ENCODE results near the gene PRKN.

DNA sequence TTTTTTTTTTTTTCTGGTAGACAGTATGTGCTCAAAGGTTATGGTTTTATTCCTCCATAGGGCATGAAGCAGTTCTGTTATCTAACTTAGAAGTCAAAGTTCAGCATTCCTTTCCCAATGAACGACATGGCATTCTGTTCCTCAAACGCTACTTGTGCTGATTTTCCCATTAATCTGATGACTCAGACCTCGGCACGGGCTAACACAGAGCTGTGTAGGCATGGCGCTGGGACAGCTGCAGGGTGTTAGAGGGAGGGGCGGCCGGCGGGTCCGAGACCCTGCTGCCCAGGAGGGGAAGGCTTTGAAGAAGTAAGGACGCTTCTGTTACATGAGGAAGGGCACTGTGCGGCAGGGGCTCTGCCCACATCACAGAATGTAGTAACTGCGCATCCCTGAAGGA lies 1360.1 kb downstream of the PRKN start:
- TF ChIP-seq, protein P1, sequence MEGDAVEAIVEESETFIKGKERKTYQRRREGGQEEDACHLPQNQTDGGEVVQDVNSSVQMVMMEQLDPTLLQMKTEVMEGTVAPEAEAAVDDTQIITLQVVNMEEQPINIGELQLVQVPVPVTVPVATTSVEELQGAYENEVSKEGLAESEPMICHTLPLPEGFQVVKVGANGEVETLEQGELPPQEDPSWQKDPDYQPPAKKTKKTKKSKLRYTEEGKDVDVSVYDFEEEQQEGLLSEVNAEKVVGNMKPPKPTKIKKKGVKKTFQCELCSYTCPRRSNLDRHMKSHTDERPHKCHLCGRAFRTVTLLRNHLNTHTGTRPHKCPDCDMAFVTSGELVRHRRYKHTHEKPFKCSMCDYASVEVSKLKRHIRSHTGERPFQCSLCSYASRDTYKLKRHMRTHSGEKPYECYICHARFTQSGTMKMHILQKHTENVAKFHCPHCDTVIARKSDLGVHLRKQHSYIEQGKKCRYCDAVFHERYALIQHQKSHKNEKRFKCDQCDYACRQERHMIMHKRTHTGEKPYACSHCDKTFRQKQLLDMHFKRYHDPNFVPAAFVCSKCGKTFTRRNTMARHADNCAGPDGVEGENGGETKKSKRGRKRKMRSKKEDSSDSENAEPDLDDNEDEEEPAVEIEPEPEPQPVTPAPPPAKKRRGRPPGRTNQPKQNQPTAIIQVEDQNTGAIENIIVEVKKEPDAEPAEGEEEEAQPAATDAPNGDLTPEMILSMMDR (IDR thresholded peaks at IDR 0.05; ENCODE audit: low read depth, low read length), result no peak
- TF ChIP-seq MYC (IDR thresholded peaks at IDR 0.05; ENCODE audit: low read depth, low read length) (no peak), POLR2A (IDR thresholded peaks at IDR 0.05; ENCODE audit: extremely low read depth, insufficient read length) (no peak)
- TF ChIP-seq, protein P2, sequence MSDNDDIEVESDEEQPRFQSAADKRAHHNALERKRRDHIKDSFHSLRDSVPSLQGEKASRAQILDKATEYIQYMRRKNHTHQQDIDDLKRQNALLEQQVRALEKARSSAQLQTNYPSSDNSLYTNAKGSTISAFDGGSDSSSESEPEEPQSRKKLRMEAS (IDR thresholded peaks at IDR 0.05; ENCODE audit: low read depth, low read length), result no peak
